Peyer's patch (tissue), 4 donors: ENCODE results near the gene DCC.

Experiments
- CTCF ChIP-seq, 6 experiments: fragments of 450-650 bp in 4 of 6; fragments of 200-600 bp in 2 of 6; sonication (generic) in 1 of 6; IDR thresholded peaks; one replicate each; pipeline ENCODE4 v1.5.1; 2017 to 2019; ENCODE audit warnings: antibody characterized with exemption in 6 of 6, mild to moderate bottlenecking in 3 of 6, moderate library complexity in 1 of 6
- POLR2A ChIP-seq, 2 donors: fragments of 450-650 bp; IDR thresholded peaks; one replicate each; pipeline ENCODE4 v1.5.1; 2017; ENCODE audit warnings: antibody characterized with exemption in 2 of 2, mild to moderate bottlenecking in 2 of 2, moderate library complexity in 2 of 2

- TF ChIP-seq CTCF (IDR thresholded peaks at IDR 0.05) (no peak), POLR2A (IDR thresholded peaks at IDR 0.05) (no peak)
Measured at GRCh38 chr18:52582061-52582460, 242.1 kb downstream of the DCC start.
